Measurements from ENCODE around the gene ATN1.
A peak's percentile ranks its signal among the peaks of the same experiment; 100 is the strongest.

The ATN1 gene

GRCh38 chr12:6946033-6946919, 18.5 kb downstream of the ATN1 start (continued):
- TF ChIP-seq PBX3 (CRISPR knock-in tag; IDR thresholded peaks at IDR 0.05) = no peak
- TF ChIP-seq ZNF488 (tag by site-specific recombination; IDR thresholded peaks at IDR 0.05) = no peak
- TF ChIP-seq SP3 (tag by site-specific recombination; IDR thresholded peaks at IDR 0.05) = peak; percentile 96
- peak; percentile 65 for TF ChIP-seq GLIS2 (tag by site-specific recombination; IDR thresholded peaks at IDR 0.05)
- no peak for TF ChIP-seq ZNF560 (tag by site-specific recombination; IDR thresholded peaks at IDR 0.05; ENCODE audit: borderline replicate concordance)
- no peak for TF ChIP-seq AEBP2 (tag by site-specific recombination; IDR thresholded peaks at IDR 0.05; ENCODE audit: borderline replicate concordance)
- TF ChIP-seq HIC1 (tag by site-specific recombination; IDR thresholded peaks at IDR 0.05) = no peak
- TF ChIP-seq FEZF1 (tag by site-specific recombination; IDR thresholded peaks at IDR 0.05) = peak; percentile 54; the same call in 1 of the 2 replicates

- peak overlapping the region; percentile 50; the same call in 1 of the 2 replicates for H3K27ac ChIP-seq (ENCODE audit: extremely low read depth, low read depth, low read length)
- POLR2A ChIA-PET = interaction anchor here (0.7 to 4.9 kb wide), 23 partner anchors 10 to 413 kb away, joined by 3 to 99 read pairs (median 6); partner anchors contain the start of genes C1RL, CDCA3, GAPDH and LPCAT3
- H3K4me3 ChIP-seq (ENCODE audit: low read depth, low read length) = peak overlapping the region; percentile 53
- CTCF ChIA-PET = interaction anchor here (0.7 to 6.8 kb wide), 11 partner anchors 9 to 198 kb away, joined by 3 to 138 read pairs (median 8); no protein-coding TSS in a partner anchor
- peaks cover 14% of the 10 kb centered on the region for H3K4me1 ChIP-seq (ENCODE audit: control insufficient read depth, insufficient read depth, low read length)
- H3K36me3 ChIP-seq (ENCODE audit: control insufficient read depth in 2 of 2, insufficient read depth in 1 of 2, low read length in 2 of 2) = peaks cover 0 to 10% of the 10 kb centered on the region in 2 experiments; a peak in 1 of 3 replicates
- no peaks in the 10 kb centered on the region for H3K9me3 ChIP-seq (ENCODE audit: control insufficient read depth, insufficient read depth, low read depth, low read length)
- TF ChIP-seq ZSCAN30 (tag by site-specific recombination; IDR thresholded peaks at IDR 0.05) (no peak), ZNF114 (tag by site-specific recombination; IDR thresholded peaks at IDR 0.05) (no peak), ZNF624 (tag by site-specific recombination; IDR thresholded peaks at IDR 0.05) (no peak), PBX3 (CRISPR knock-in tag; IDR thresholded peaks at IDR 0.05) (no peak), ZNF416 (tag by site-specific recombination; IDR thresholded peaks at IDR 0.05) (no peak), CTCF (tag by site-specific recombination; IDR thresholded peaks at IDR 0.05) (no peak), ZNF280D (tag by site-specific recombination; IDR thresholded peaks at IDR 0.05) (no peak), SCRT2 (tag by site-specific recombination; IDR thresholded peaks at IDR 0.05) (peak; percentile 99), ZNF223 (tag by site-specific recombination; IDR thresholded peaks at IDR 0.05) (no peak), ZNF560 (tag by site-specific recombination; IDR thresholded peaks at IDR 0.05; ENCODE audit: borderline replicate concordance) (no peak), HOXA7 (CRISPR knock-in tag; IDR thresholded peaks at IDR 0.05; ENCODE audit: borderline replicate concordance) (no peak), ZNF664 (tag by site-specific recombination; IDR thresholded peaks at IDR 0.05) (peak; percentile 77), GLIS1 (tag by site-specific recombination; IDR thresholded peaks at IDR 0.05) (peak; percentile 18; the same call in 1 of the 2 replicates), ZNF513 (tag by site-specific recombination; IDR thresholded peaks at IDR 0.05) (no peak)
Measured at GRCh38 chr12:6946920-6947374, 19.2 kb downstream of the ATN1 start.
